NCI-H82 treated with DMSO at 0.1 percent for 48 hours (cell line): ENCODE data around the gene MORN3.

Experiments used
- DNase-seq: peaks from one replicate; lab custom pipeline; 2025; ENCODE audit not compliant: unreplicated experiment; lab: John Stamatoyannopoulos, UW

The MORN3 gene

GRCh38 chr12:121608301-121608700 is 61.2 kb downstream of the MORN3 start:
- DNase-seq = no peak

GRCh38 chr12:121603581-121603980 is 65.9 kb downstream of the MORN3 start:
- DNase-seq = no peak

GRCh38 chr12:121602766-121603165 is 66.7 kb downstream of the MORN3 start:
- DNase-seq = no peak

- no peak for DNase-seq
Observed at GRCh38 chr12:121600702-121601336, 68.6 kb downstream of the MORN3 start.
